H1 (cell line): ENCODE measurements around the gene INTS1. TPM values are rescaled to one million over a fixed set of nuclear protein-coding genes. Genes with fewer than 3 reads are reported as not detected.
A peak's percentile ranks its signal among the peaks of the same experiment; 100 is the strongest.

Experiments
- CTCF ChIA-PET: fragments of 300-600 bp; sonication (Branson Sonifier 250); formaldehyde crosslinking; loops from one replicate; lab custom pipeline; 2021; ENCODE audit not compliant: partially characterized antibody; lab: Charles Lee
- POLR2A ChIA-PET: fragments of 300-600 bp; sonication (Branson Sonifier 250); formaldehyde crosslinking; loops from one replicate; lab custom pipeline; 2021; ENCODE audit warnings: inconsistent platforms; ENCODE audit not compliant: partially characterized antibody; lab: Charles Lee
- DNase-seq, 2 experiments: peaks; one replicate each; pipeline versions ENCODE4 v3.0.0 to v3.0.0-alpha.2; 2010 to 2022; ENCODE audit warnings: low spot score in 2 of 2, low read depth in 1 of 2, mixed read lengths in 1 of 2
- FAIRE-seq: peaks from 2 replicates; lab custom pipeline; 2011; peaks lifted over from hg19 to GRCh38; lab: Jason Lieb, UNC
- H2AFZ ChIP-seq: 2 replicates; pipeline ENCODE4 v1.8.1; 2012; ENCODE audit warnings: low read length, inconsistent platforms
- H2AK5ac ChIP-seq: 2 replicates; pipeline ENCODE4 v1.6.1; 2013; ENCODE audit warnings: low read depth, low read length
- H2BK120ac ChIP-seq: replicated peaks from 2 replicates; pipeline ENCODE3; 2013; ENCODE audit warnings: low read depth, low read length, inconsistent platforms
- H2BK12ac ChIP-seq: 2 replicates; pipeline ENCODE4 v1.6.1; 2013; ENCODE audit warnings: low read depth, low read length
- H2BK15ac ChIP-seq: 2 replicates; pipeline ENCODE4 v1.6.1; 2013; ENCODE audit warnings: low read length
- H2BK20ac ChIP-seq: 2 replicates; pipeline ENCODE4 v1.6.1; 2013; ENCODE audit warnings: low read length
- H2BK5ac ChIP-seq: 2 replicates; pipeline ENCODE4 v1.6.1; 2013; ENCODE audit warnings: low read depth, low read length
- H3K14ac ChIP-seq: 2 replicates; pipeline ENCODE4 v1.6.1; 2013; ENCODE audit warnings: inconsistent platforms; ENCODE audit not compliant: insufficient read length
- H3K18ac ChIP-seq: 2 replicates; pipeline ENCODE4 v1.6.1; 2013; ENCODE audit warnings: low read length; ENCODE audit errors: extremely low read depth
- H3K23ac ChIP-seq: 2 replicates; pipeline ENCODE4 v1.6.1; 2013; ENCODE audit warnings: inconsistent platforms; ENCODE audit not compliant: insufficient read length
- H3K23me2 ChIP-seq: 2 replicates; pipeline ENCODE4 v1.6.1; 2013; ENCODE audit warnings: low read depth, low read length
- H3K27ac ChIP-seq: 2 replicates; pipeline ENCODE4 v1.6.1; 2011; ENCODE audit warnings: low read depth, low read length, inconsistent platforms
- H3K27me3 ChIP-seq, 4 experiments: replicated peaks in 1 of 4; 1 replicate in 1 of 4; 2 replicates in 3 of 4; pipeline versions ENCODE4 v1.6.1 to v1.8.1; 2011 to 2013; ENCODE audit warnings: low read length in 3 of 4, mild to moderate bottlenecking in 3 of 4, inconsistent platforms in 2 of 4, mixed read lengths in 2 of 4, moderate library complexity in 1 of 4; ENCODE audit not compliant: control insufficient read depth in 3 of 4, insufficient read depth in 3 of 4; ENCODE audit errors: extremely low read depth in 1 of 4
- H3K36me3 ChIP-seq, 4 experiments: 2 replicates each; pipeline versions ENCODE4 v1.6.1 to v1.8.1; 2011 to 2013; ENCODE audit warnings: mild to moderate bottlenecking in 4 of 4, low read length in 3 of 4, moderate library complexity in 2 of 4, control low read depth in 1 of 4, inconsistent platforms in 1 of 4; ENCODE audit not compliant: insufficient read depth in 4 of 4, control insufficient read depth in 2 of 4
- H3K4ac ChIP-seq: replicated peaks from 2 replicates; pipeline ENCODE3; 2013; ENCODE audit warnings: low read length, low read depth, mixed read lengths, inconsistent platforms; ENCODE audit not compliant: insufficient read length
- H3K4me1 ChIP-seq, 4 experiments: replicated peaks in 1 of 4; 1 replicate in 1 of 4; 2 replicates in 3 of 4; pipeline versions ENCODE4 v1.6.1 to v1.8.1; 2011 to 2013; ENCODE audit warnings: low read length in 3 of 4, inconsistent platforms in 2 of 4, mixed read lengths in 1 of 4; ENCODE audit not compliant: insufficient read depth in 4 of 4, control insufficient read depth in 3 of 4
- H3K4me2 ChIP-seq, 2 experiments: 2 replicates each; pipeline versions ENCODE4 v1.6.1 to v1.8.1; 2011 to 2013; ENCODE audit warnings: low read depth in 2 of 2, low read length in 2 of 2, control low read depth in 1 of 2, inconsistent platforms in 1 of 2, mild to moderate bottlenecking in 1 of 2; ENCODE audit not compliant: insufficient read depth in 1 of 2
- H3K4me3 ChIP-seq, 4 experiments: fragments of 200-600, 300-600 bp in 1 of 4; sonication (generic), shearing (Covaris generic), sonication (Bioruptor Twin) in 1 of 4; 2 replicates each; pipeline versions ENCODE4 v1.5.1 to v1.8.1; 2011 to 2016; ENCODE audit warnings: low read length in 4 of 4, low read depth in 3 of 4, control low read depth in 2 of 4, inconsistent platforms in 2 of 4, mild to moderate bottlenecking in 2 of 4, mixed read lengths in 1 of 4, moderate library complexity in 1 of 4; ENCODE audit not compliant: insufficient read depth in 2 of 4; ENCODE audit errors: extremely low read depth in 1 of 4
- H3K56ac ChIP-seq: replicated peaks from 2 replicates; pipeline ENCODE3; 2013; ENCODE audit warnings: low read depth, mild to moderate bottlenecking, mixed read lengths, low read length, inconsistent platforms; ENCODE audit not compliant: insufficient read length
- H3K79me1 ChIP-seq: 2 replicates; pipeline ENCODE4 v1.6.1; 2013; ENCODE audit warnings: low read depth, low read length, control low read depth
- H3K79me2 ChIP-seq, 2 experiments: 2 replicates each; pipeline versions ENCODE4 v1.6.1 to v1.8.1; 2012 to 2013; ENCODE audit warnings: low read length in 2 of 2, mild to moderate bottlenecking in 2 of 2, inconsistent platforms in 1 of 2; ENCODE audit not compliant: insufficient read depth in 2 of 2, control insufficient read depth in 1 of 2
- H3K9ac ChIP-seq, 4 experiments: replicated peaks in 1 of 4; 1 replicate in 1 of 4; 2 replicates in 3 of 4; pipeline versions ENCODE4 v1.6.1 to v1.8.1; 2011 to 2013; ENCODE audit warnings: low read depth in 3 of 4, low read length in 3 of 4, control low read depth in 2 of 4, mild to moderate bottlenecking in 2 of 4, moderate library complexity in 2 of 4, inconsistent platforms in 1 of 4; ENCODE audit errors: extremely low read depth in 1 of 4
- H3K9me3 ChIP-seq, 2 experiments: 2 replicates each; pipeline versions ENCODE4 v1.6.1 to v1.8.1; 2012 to 2013; ENCODE audit warnings: mild to moderate bottlenecking in 2 of 2, moderate library complexity in 2 of 2, control low read depth in 1 of 2, inconsistent platforms in 1 of 2, low read depth in 1 of 2, low read length in 1 of 2, mixed read lengths in 1 of 2; ENCODE audit not compliant: insufficient read depth in 2 of 2
- H4K20me1 ChIP-seq, 2 experiments: replicated peaks in 1 of 2; 2 replicates each; pipeline versions ENCODE3 to v1.8.1; 2011 to 2013; ENCODE audit warnings: inconsistent platforms in 2 of 2, low read length in 2 of 2, mild to moderate bottlenecking in 1 of 2; ENCODE audit not compliant: insufficient read depth in 2 of 2, control insufficient read depth in 1 of 2
- H4K5ac ChIP-seq: 2 replicates; pipeline ENCODE4 v1.6.1; 2013; ENCODE audit warnings: low read length, low read depth, mixed read lengths, inconsistent platforms; ENCODE audit not compliant: insufficient read length
- H4K8ac ChIP-seq: 2 replicates; pipeline ENCODE4 v1.8.0; 2013; ENCODE audit warnings: mild to moderate bottlenecking, moderate library complexity, low read length, inconsistent platforms; ENCODE audit not compliant: insufficient read depth; ENCODE audit errors: extremely low read depth
- H4K91ac ChIP-seq: replicated peaks from 2 replicates; pipeline ENCODE3; 2013; ENCODE audit warnings: low read length, mixed read lengths, inconsistent platforms; ENCODE audit not compliant: insufficient read length
- BCL11A ChIP-seq, 2 experiments: IDR thresholded peaks; one replicate each; pipeline ENCODE4 v1.6.1; 2011; ENCODE audit warnings: low read depth in 2 of 2, low read length in 2 of 2, mild to moderate bottlenecking in 2 of 2
- POLR2AphosphoS5 ChIP-seq: IDR thresholded peaks from 2 replicates; pipeline ENCODE4 v1.6.1; 2011; ENCODE audit warnings: low read depth, low read length
- TAF1 ChIP-seq: IDR thresholded peaks from 2 replicates; pipeline ENCODE4 v1.6.1; 2011; ENCODE audit warnings: mild to moderate bottlenecking, low read depth, low read length
- YY1 ChIP-seq: IDR thresholded peaks from 2 replicates; pipeline ENCODE4 v1.6.1; 2011; ENCODE audit warnings: low read depth, mild to moderate bottlenecking, low read length
- ZNF274 ChIP-seq: IDR thresholded peaks from 2 replicates; pipeline ENCODE4 v1.7.0; 2012; ENCODE audit warnings: low read length, borderline replicate concordance; ENCODE audit errors: extremely low read depth
- WGBS, 2 experiments: shearing (Covaris generic) in 1 of 2; methylation state at CpG; one replicate each; pipeline versions ENCODE4 v1.1.6 to v1.1.7; 2013 to 2015; ENCODE audit warnings: low lambda C conversion rate in 2 of 2, mixed read lengths in 2 of 2, inconsistent platforms in 1 of 2, low coverage in 1 of 2, missing lambda C conversion rate in 1 of 2; ENCODE audit not compliant: insufficient replicate concordance in 2 of 2, insufficient coverage in 1 of 2, insufficient read length in 1 of 2; ENCODE audit errors: extremely low coverage in 1 of 2, missing lambda C conversion rate in 1 of 2; 5-methylcytosine and 5-hydroxymethylcytosine counted together
- polyA plus RNA-seq, 7 experiments: library from polyadenylated mRNA; depleted of rRNA in 3 of 7; stranded (reverse) in 5 of 7; unstranded in 2 of 7; fragments of >200 nt in 5 of 7; fragments of 200-250 nt in 2 of 7; gene quantifications; 1 replicate in 5 of 7; 2 replicates in 1 of 7; 4 replicates in 1 of 7; pipeline versions ENCODE4 v1.2.1 to v1.2.3, GENCODE V29; 2011 to 2013; ENCODE audit warnings: missing spikeins in 2 of 7, mixed read lengths in 2 of 7
- total RNA-seq: library from RNA; stranded (reverse); fragmentation: NEBNext Ultra II Directional; extraction: Animal tissue kit (Norgen Biotek cat#: 25700); gene quantifications from 2 replicates; pipeline ENCODE4 v1.2.1, GENCODE V29; 2021
- TF ChIP-seq, protein P1 (sequence below): IDR thresholded peaks from 2 replicates; pipeline ENCODE4 v1.6.1; 2012; ENCODE audit warnings: inconsistent platforms
- TF ChIP-seq, protein P2 (sequence below): IDR thresholded peaks from 2 replicates; pipeline ENCODE4 v1.6.1; 2011; ENCODE audit warnings: low read length, improper control_type of control experiment
- TF ChIP-seq, protein P3 (sequence below): IDR thresholded peaks from 2 replicates; pipeline ENCODE4 v1.6.1; 2012; ENCODE audit warnings: low read length, inconsistent platforms
- TF ChIP-seq, protein P4 (sequence below): IDR thresholded peaks from 2 replicates; pipeline ENCODE4 v1.6.1; 2012; ENCODE audit warnings: inconsistent platforms

INTS1 gene
- total and polyA plus RNA-seq, 2 of the 8 experiments (the other 6 are each of a cell fraction or from before 2014, with no cell fraction given): 76.9 to 104 TPM

DNA sequence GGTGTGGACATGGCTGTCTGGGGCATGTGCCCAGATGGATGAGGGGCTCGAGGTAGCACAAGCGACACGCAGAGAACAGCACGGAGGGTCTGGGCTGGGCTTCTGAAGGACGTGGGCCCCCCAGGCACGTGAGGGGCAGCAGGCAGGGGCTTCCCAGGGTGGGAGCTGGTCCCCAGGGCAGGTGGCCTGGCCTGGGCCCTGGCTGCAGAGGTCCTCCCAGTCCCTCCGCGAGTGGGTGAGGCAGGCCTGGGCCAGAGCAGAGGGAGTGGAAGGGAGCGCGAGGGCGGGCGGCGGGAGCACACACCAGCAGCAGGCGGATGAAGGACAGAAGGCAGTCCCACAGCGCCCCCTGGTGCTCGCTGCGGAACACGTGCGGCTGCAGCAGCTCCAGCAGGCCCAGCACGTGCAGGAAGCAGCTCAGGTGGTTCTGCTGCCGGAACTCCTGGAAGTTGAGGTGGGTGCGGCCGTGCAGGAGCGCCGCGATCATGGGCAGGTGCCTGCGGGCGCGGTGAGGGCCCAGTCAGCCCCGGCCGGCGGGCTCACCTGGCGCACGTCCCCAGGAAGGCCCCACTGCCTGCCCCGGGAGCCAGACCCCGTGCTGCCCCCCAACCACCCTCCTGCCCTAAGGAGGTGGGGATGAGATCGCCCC, 30.2 kb downstream of the INTS1 start:
- no peak overlapping the region for H2BK5ac ChIP-seq
- H3K14ac ChIP-seq: no peak overlapping the region
- H3K36me3 ChIP-seq: peaks cover 12 to 83% (median 18%) of the 10 kb centered on the region in 4 experiments
- H2BK20ac ChIP-seq: no peak overlapping the region
- 54% methylated on average over 19 of the region's 37 CpGs; no CpG with 5 or more reads in 1 of the 2 experiments for WGBS, 2 experiments
- ChIA-PET CTCF (interaction anchor here (0.6 to 4.5 kb wide), 42 partner anchors 8 to 409 kb away, joined by 3 to 38 read pairs (median 4); no protein-coding TSS in a partner anchor), POLR2A (interaction anchor here (0.6 to 7.4 kb wide), 11 partner anchors 9 to 542 kb away, joined by 3 to 43 read pairs (median 5); no protein-coding TSS in a partner anchor)
- H4K5ac ChIP-seq: no peak overlapping the region
- no peak overlapping the region for H3K18ac ChIP-seq
- no peaks in the 10 kb centered on the region for H3K79me2 ChIP-seq
- no peak overlapping the region for H3K23ac ChIP-seq
- H3K4me2 ChIP-seq: no peak overlapping the region
- H2AK5ac ChIP-seq: no peak overlapping the region
- no peak overlapping the region for H2AFZ ChIP-seq
- no peak overlapping the region for H4K91ac ChIP-seq
- H3K23me2 ChIP-seq: no peaks in the 10 kb centered on the region
- no peak overlapping the region for H3K4me3 ChIP-seq
- H4K8ac ChIP-seq: no peak overlapping the region; the same call in 1 of the 2 replicates
- FAIRE-seq: no peak
- H3K9ac ChIP-seq: no peak overlapping the region
- H2BK12ac ChIP-seq: no peak overlapping the region
- H3K27me3 ChIP-seq: no peaks in the 10 kb centered on the region
- no peaks in the 10 kb centered on the region for H3K79me1 ChIP-seq
- peaks cover 0 to 17% of the 10 kb centered on the region in 2 experiments for H4K20me1 ChIP-seq
- no peak overlapping the region for H3K27ac ChIP-seq
- H3K4me1 ChIP-seq: no peaks in the 10 kb centered on the region; a peak in 1 of 7 replicates
- no peak overlapping the region for H3K56ac ChIP-seq
- H2BK120ac ChIP-seq: no peak overlapping the region
- no peaks in the 10 kb centered on the region for H3K9me3 ChIP-seq
- DNase-seq: peak; percentile 93 to 94
- H3K4ac ChIP-seq: no peak overlapping the region
- H2BK15ac ChIP-seq: no peak overlapping the region
- no peak for TF ChIP-seq ZNF274
- TF ChIP-seq, protein P1, sequence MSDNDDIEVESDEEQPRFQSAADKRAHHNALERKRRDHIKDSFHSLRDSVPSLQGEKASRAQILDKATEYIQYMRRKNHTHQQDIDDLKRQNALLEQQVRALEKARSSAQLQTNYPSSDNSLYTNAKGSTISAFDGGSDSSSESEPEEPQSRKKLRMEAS: peak; percentile 100
- TF ChIP-seq YY1: no peak
- TF ChIP-seq, protein P2, sequence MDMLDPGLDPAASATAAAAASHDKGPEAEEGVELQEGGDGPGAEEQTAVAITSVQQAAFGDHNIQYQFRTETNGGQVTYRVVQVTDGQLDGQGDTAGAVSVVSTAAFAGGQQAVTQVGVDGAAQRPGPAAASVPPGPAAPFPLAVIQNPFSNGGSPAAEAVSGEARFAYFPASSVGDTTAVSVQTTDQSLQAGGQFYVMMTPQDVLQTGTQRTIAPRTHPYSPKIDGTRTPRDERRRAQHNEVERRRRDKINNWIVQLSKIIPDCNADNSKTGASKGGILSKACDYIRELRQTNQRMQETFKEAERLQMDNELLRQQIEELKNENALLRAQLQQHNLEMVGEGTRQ: peak; percentile 71
- no peak for TF ChIP-seq BCL11A (IDR thresholded peaks at IDR 0.05; ENCODE audit: low read depth in 2 of 2, low read length in 2 of 2)
- TF ChIP-seq, protein P3, sequence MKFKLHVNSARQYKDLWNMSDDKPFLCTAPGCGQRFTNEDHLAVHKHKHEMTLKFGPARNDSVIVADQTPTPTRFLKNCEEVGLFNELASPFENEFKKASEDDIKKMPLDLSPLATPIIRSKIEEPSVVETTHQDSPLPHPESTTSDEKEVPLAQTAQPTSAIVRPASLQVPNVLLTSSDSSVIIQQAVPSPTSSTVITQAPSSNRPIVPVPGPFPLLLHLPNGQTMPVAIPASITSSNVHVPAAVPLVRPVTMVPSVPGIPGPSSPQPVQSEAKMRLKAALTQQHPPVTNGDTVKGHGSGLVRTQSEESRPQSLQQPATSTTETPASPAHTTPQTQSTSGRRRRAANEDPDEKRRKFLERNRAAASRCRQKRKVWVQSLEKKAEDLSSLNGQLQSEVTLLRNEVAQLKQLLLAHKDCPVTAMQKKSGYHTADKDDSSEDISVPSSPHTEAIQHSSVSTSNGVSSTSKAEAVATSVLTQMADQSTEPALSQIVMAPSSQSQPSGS: no peak
- TF ChIP-seq, protein P4, sequence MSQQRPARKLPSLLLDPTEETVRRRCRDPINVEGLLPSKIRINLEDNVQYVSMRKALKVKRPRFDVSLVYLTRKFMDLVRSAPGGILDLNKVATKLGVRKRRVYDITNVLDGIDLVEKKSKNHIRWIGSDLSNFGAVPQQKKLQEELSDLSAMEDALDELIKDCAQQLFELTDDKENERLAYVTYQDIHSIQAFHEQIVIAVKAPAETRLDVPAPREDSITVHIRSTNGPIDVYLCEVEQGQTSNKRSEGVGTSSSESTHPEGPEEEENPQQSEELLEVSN: peak; percentile 88
- no peak for TF ChIP-seq TAF1
- TF ChIP-seq POLR2AphosphoS5: no peak; the same call in 1 of the 2 replicates
